WTC11 (cell line): Measurements from ENCODE around the gene NCKAP5. TPM values are rescaled to one million over a fixed set of nuclear protein-coding genes. Genes with fewer than 3 reads are reported as not detected.

Experiments used
- ATAC-seq: fragments of 200-7000 bp; cut with Tn5 transposase; 2 replicates; pipeline ENCODE4 v1.10.0; 2021; ENCODE audit warnings: mild to moderate bottlenecking, moderate library complexity
- CTCF ChIA-PET: fragments of 300-600 bp; sonication (Branson Sonifier 250); formaldehyde crosslinking; loops from one replicate; lab custom pipeline; 2021; ENCODE audit warnings: antibody characterized with exemption; lab: Charles Lee
- POLR2A ChIA-PET: fragments of 350-600 bp; sonication (Branson Sonifier 250); formaldehyde crosslinking; loops from one replicate; lab custom pipeline; 2021; ENCODE audit warnings: antibody characterized with exemption; lab: Charles Lee
- DNase-seq: peaks from one replicate; pipeline ENCODE4 v3.0.0; 2021; ENCODE audit warnings: low spot score
- H3K27ac Mint-ChIP-seq: 2 replicates; pipeline ENCODE4 v1.8.0; 2021; ENCODE audit warnings: mixed read lengths
- H3K27me3 Mint-ChIP-seq: 2 replicates; pipeline ENCODE4 v1.8.0; 2021; ENCODE audit warnings: low read depth, mild to moderate bottlenecking, moderate library complexity, mixed read lengths
- H3K36me3 Mint-ChIP-seq: 2 replicates; pipeline ENCODE4 v1.8.0; 2021; ENCODE audit warnings: mixed read lengths
- H3K4me1 Mint-ChIP-seq: 2 replicates; pipeline ENCODE4 v1.8.0; 2022; ENCODE audit warnings: mixed read lengths
- H3K4me3 Mint-ChIP-seq: 2 replicates; pipeline ENCODE4 v1.8.0; 2021; ENCODE audit warnings: mild to moderate bottlenecking, moderate library complexity, mixed read lengths
- H3K9me3 Mint-ChIP-seq: 2 replicates; pipeline ENCODE4 v1.8.0; 2021; ENCODE audit warnings: mixed read lengths
- CBFB ChIP-seq: sonication (generic); formaldehyde crosslinking; IDR thresholded peaks from 2 replicates; pipeline ENCODE4 v1.8.1; 2022; ENCODE audit warnings: mild to moderate bottlenecking, low read depth, missing genetic modification reagents
- CREB1 ChIP-seq: sonication (generic); formaldehyde crosslinking; IDR thresholded peaks from 2 replicates; pipeline ENCODE4 v1.8.0; 2023; ENCODE audit warnings: mild to moderate bottlenecking, missing genetic modification reagents
- CREM ChIP-seq: sonication (generic); formaldehyde crosslinking; IDR thresholded peaks from 2 replicates; pipeline ENCODE4 v1.8.1; 2022; ENCODE audit warnings: mild to moderate bottlenecking, missing genetic modification reagents, moderate library complexity
- FOXK1 ChIP-seq: sonication (generic); formaldehyde crosslinking; IDR thresholded peaks from 2 replicates; pipeline ENCODE4 v1.8.0; 2022; ENCODE audit warnings: mild to moderate bottlenecking, moderate library complexity, missing genetic modification reagents
- JUN ChIP-seq: sonication (generic); formaldehyde crosslinking; IDR thresholded peaks from 2 replicates; pipeline ENCODE4 v1.8.0; 2023; ENCODE audit warnings: mild to moderate bottlenecking, missing genetic modification reagents
- MXD4 ChIP-seq: fragments of 250-450 bp; sonication (Bioruptor Pico); IDR thresholded peaks from 2 replicates; pipeline ENCODE4 v1.8.0; 2021; ENCODE audit warnings: mild to moderate bottlenecking, moderate library complexity, borderline replicate concordance
- NFYB ChIP-seq: sonication (generic); formaldehyde crosslinking; conservative IDR thresholded peaks from 2 replicates; pipeline ENCODE4 v1.8.0; 2022; ENCODE audit warnings: low read depth, missing genetic modification reagents
- NR1H2 ChIP-seq: sonication (generic); formaldehyde crosslinking; IDR thresholded peaks from 2 replicates; pipeline ENCODE4 v1.9.0; 2021; ENCODE audit warnings: mild to moderate bottlenecking, moderate library complexity, missing genetic modification reagents
- NR3C1 ChIP-seq: sonication (generic); formaldehyde crosslinking; conservative IDR thresholded peaks from 2 replicates; pipeline ENCODE4 v1.8.1; 2023; ENCODE audit warnings: low read depth, mild to moderate bottlenecking, missing genetic modification reagents
- OVOL2 ChIP-seq: fragments of 250-450 bp; sonication (Bioruptor Pico); IDR thresholded peaks from 2 replicates; pipeline ENCODE4 v1.9.0; 2021; ENCODE audit warnings: mild to moderate bottlenecking, borderline replicate concordance
- SOX15 ChIP-seq: fragments of 250-450 bp; sonication (Bioruptor Pico); IDR thresholded peaks from 2 replicates; pipeline ENCODE4 v1.9.0; 2021; ENCODE audit warnings: mild to moderate bottlenecking
- SP1 ChIP-seq: sonication (generic); formaldehyde crosslinking; conservative IDR thresholded peaks from 2 replicates; pipeline ENCODE4 v1.8.1; 2022; ENCODE audit warnings: missing genetic modification reagents
- ZNF138 ChIP-seq: sonication (generic); formaldehyde crosslinking; conservative IDR thresholded peaks from 2 replicates; pipeline ENCODE4 v1.8.1; 2022; ENCODE audit warnings: mild to moderate bottlenecking, moderate library complexity, missing genetic modification reagents
- total RNA-seq: library from RNA; stranded (reverse); gene quantifications from 3 replicates; pipeline ENCODE4 v1.2.3, GENCODE V29; 2021
- TF ChIP-seq, protein P1 (sequence below): sonication (generic); formaldehyde crosslinking; conservative IDR thresholded peaks from 2 replicates; pipeline ENCODE4 v1.8.1; 2023; ENCODE audit warnings: mild to moderate bottlenecking, low read depth, missing genetic modification reagents, moderate library complexity
- TF ChIP-seq, protein P2 (sequence below): sonication (generic); formaldehyde crosslinking; IDR thresholded peaks from 2 replicates; pipeline ENCODE4 v1.8.0; 2022; ENCODE audit warnings: mild to moderate bottlenecking, missing genetic modification reagents
- TF ChIP-seq, protein P3 (sequence below): sonication (generic); formaldehyde crosslinking; IDR thresholded peaks from 2 replicates; pipeline ENCODE4 v1.8.0; 2023; ENCODE audit warnings: missing genetic modification reagents, mild to moderate bottlenecking, borderline replicate concordance
- TF ChIP-seq, protein P4 (sequence below): sonication (generic); formaldehyde crosslinking; IDR thresholded peaks from 2 replicates; pipeline ENCODE4 v1.8.1; 2023; ENCODE audit warnings: mild to moderate bottlenecking, missing genetic modification reagents
- TF ChIP-seq, protein P5 (sequence below): fragments of 250-450 bp; sonication (Bioruptor Pico); IDR thresholded peaks from 2 replicates; pipeline ENCODE4 v1.9.0; 2021; ENCODE audit warnings: mild to moderate bottlenecking, borderline replicate concordance
- TF ChIP-seq, protein P6 (sequence below): sonication (generic); formaldehyde crosslinking; IDR thresholded peaks from 2 replicates; pipeline ENCODE4 v1.8.0; 2022; ENCODE audit warnings: mild to moderate bottlenecking, missing genetic modification reagents

Gene NCKAP5
- total RNA-seq, 1 experiment from 2014 or later = 0.55 TPM

DNA sequence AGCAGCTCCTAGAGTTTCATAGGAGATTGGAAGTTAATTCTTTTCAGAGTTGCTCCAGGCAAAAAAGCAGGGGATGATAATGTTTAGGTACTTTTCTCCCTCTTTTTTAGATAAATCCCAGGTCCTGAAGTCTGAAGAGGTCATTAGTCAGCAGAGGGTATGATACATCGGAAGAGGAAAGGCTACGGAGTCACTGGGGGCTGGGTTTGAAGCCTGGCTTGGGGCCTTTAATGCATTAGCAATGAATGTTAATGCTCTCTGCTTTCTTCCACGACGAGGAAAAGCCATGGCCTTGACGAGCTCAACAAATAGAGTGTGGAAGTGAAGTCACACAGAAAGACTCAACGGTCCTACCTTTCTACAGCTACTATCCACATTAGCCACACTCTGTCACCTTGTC lies 235.1 kb downstream of the NCKAP5 start:
- Mint-ChIP-seq H3K4me1 (peaks cover 19% of the 10 kb centered on the region), H3K36me3 (no peaks in the 10 kb centered on the region), H3K9me3 (no peaks in the 10 kb centered on the region), H3K4me3 (no peak overlapping the region), H3K27me3 (no peaks in the 10 kb centered on the region), H3K27ac (no peak overlapping the region)
- no peak for DNase-seq
- TF ChIP-seq OVOL2 (no peak), NR1H2 (CRISPR knock-in tag) (no peak), ZNF138 (CRISPR knock-in tag) (no peak), NR3C1 (CRISPR knock-in tag) (no peak), NFYB (CRISPR knock-in tag) (no peak), SOX15 (no peak), SP1 (CRISPR knock-in tag) (no peak), CREM (CRISPR knock-in tag) (no peak), CREB1 (CRISPR knock-in tag) (no peak), MXD4 (CRISPR knock-in tag) (no peak)
- TF ChIP-seq, protein P1, sequence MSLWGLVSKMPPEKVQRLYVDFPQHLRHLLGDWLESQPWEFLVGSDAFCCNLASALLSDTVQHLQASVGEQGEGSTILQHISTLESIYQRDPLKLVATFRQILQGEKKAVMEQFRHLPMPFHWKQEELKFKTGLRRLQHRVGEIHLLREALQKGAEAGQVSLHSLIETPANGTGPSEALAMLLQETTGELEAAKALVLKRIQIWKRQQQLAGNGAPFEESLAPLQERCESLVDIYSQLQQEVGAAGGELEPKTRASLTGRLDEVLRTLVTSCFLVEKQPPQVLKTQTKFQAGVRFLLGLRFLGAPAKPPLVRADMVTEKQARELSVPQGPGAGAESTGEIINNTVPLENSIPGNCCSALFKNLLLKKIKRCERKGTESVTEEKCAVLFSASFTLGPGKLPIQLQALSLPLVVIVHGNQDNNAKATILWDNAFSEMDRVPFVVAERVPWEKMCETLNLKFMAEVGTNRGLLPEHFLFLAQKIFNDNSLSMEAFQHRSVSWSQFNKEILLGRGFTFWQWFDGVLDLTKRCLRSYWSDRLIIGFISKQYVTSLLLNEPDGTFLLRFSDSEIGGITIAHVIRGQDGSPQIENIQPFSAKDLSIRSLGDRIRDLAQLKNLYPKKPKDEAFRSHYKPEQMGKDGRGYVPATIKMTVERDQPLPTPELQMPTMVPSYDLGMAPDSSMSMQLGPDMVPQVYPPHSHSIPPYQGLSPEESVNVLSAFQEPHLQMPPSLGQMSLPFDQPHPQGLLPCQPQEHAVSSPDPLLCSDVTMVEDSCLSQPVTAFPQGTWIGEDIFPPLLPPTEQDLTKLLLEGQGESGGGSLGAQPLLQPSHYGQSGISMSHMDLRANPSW = no peak
- TF ChIP-seq, protein P2, sequence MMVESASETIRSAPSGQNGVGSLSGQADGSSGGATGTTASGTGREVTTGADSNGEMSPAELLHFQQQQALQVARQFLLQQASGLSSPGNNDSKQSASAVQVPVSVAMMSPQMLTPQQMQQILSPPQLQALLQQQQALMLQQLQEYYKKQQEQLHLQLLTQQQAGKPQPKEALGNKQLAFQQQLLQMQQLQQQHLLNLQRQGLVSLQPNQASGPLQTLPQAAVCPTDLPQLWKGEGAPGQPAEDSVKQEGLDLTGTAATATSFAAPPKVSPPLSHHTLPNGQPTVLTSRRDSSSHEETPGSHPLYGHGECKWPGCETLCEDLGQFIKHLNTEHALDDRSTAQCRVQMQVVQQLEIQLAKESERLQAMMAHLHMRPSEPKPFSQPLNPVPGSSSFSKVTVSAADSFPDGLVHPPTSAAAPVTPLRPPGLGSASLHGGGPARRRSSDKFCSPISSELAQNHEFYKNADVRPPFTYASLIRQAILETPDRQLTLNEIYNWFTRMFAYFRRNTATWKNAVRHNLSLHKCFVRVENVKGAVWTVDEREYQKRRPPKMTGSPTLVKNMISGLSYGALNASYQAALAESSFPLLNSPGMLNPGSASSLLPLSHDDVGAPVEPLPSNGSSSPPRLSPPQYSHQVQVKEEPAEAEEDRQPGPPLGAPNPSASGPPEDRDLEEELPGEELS = no peak
- TF ChIP-seq, protein P3, sequence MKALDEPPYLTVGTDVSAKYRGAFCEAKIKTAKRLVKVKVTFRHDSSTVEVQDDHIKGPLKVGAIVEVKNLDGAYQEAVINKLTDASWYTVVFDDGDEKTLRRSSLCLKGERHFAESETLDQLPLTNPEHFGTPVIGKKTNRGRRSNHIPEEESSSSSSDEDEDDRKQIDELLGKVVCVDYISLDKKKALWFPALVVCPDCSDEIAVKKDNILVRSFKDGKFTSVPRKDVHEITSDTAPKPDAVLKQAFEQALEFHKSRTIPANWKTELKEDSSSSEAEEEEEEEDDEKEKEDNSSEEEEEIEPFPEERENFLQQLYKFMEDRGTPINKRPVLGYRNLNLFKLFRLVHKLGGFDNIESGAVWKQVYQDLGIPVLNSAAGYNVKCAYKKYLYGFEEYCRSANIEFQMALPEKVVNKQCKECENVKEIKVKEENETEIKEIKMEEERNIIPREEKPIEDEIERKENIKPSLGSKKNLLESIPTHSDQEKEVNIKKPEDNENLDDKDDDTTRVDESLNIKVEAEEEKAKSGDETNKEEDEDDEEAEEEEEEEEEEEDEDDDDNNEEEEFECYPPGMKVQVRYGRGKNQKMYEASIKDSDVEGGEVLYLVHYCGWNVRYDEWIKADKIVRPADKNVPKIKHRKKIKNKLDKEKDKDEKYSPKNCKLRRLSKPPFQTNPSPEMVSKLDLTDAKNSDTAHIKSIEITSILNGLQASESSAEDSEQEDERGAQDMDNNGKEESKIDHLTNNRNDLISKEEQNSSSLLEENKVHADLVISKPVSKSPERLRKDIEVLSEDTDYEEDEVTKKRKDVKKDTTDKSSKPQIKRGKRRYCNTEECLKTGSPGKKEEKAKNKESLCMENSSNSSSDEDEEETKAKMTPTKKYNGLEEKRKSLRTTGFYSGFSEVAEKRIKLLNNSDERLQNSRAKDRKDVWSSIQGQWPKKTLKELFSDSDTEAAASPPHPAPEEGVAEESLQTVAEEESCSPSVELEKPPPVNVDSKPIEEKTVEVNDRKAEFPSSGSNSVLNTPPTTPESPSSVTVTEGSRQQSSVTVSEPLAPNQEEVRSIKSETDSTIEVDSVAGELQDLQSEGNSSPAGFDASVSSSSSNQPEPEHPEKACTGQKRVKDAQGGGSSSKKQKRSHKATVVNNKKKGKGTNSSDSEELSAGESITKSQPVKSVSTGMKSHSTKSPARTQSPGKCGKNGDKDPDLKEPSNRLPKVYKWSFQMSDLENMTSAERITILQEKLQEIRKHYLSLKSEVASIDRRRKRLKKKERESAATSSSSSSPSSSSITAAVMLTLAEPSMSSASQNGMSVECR (CRISPR knock-in tag) = no peak
- TF ChIP-seq, protein P4, sequence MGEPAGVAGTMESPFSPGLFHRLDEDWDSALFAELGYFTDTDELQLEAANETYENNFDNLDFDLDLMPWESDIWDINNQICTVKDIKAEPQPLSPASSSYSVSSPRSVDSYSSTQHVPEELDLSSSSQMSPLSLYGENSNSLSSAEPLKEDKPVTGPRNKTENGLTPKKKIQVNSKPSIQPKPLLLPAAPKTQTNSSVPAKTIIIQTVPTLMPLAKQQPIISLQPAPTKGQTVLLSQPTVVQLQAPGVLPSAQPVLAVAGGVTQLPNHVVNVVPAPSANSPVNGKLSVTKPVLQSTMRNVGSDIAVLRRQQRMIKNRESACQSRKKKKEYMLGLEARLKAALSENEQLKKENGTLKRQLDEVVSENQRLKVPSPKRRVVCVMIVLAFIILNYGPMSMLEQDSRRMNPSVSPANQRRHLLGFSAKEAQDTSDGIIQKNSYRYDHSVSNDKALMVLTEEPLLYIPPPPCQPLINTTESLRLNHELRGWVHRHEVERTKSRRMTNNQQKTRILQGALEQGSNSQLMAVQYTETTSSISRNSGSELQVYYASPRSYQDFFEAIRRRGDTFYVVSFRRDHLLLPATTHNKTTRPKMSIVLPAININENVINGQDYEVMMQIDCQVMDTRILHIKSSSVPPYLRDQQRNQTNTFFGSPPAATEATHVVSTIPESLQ (CRISPR knock-in tag) = no peak
- POLR2A ChIA-PET = no interaction called here
- ATAC-seq = no peak
- CTCF ChIA-PET = no interaction called here

DNA sequence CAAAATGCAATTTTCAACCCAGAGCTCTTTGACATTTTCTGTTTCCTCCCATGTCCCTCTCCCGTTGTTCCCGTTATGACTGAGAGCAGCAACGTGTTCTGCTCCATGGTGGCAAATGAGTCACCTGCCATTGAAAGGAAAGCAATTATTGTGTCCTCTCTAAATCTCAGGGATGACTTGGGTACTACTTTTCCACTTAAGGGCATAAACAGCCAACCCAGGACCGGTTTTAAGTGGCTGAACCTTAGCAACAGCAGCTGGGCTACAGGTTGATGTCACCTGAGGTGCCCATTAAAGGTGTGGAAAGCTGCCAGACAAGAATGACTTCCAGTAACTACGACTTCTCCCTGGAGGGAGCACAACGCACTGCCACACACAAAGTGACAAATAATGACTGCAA lies 236.8 kb downstream of the NCKAP5 start:
- Mint-ChIP-seq H3K27me3 (no peaks in the 10 kb centered on the region), H3K4me3 (no peak overlapping the region), H3K4me1 (peaks cover 32% of the 10 kb centered on the region), H3K27ac (no peak overlapping the region), H3K36me3 (no peaks in the 10 kb centered on the region)
- DNase-seq (no peak), ATAC-seq (no peak)
- POLR2A ChIA-PET = no interaction called here
- no peak for TF ChIP-seq JUN
- no peak for TF ChIP-seq CBFB (CRISPR knock-in tag)
- TF ChIP-seq, protein P5, sequence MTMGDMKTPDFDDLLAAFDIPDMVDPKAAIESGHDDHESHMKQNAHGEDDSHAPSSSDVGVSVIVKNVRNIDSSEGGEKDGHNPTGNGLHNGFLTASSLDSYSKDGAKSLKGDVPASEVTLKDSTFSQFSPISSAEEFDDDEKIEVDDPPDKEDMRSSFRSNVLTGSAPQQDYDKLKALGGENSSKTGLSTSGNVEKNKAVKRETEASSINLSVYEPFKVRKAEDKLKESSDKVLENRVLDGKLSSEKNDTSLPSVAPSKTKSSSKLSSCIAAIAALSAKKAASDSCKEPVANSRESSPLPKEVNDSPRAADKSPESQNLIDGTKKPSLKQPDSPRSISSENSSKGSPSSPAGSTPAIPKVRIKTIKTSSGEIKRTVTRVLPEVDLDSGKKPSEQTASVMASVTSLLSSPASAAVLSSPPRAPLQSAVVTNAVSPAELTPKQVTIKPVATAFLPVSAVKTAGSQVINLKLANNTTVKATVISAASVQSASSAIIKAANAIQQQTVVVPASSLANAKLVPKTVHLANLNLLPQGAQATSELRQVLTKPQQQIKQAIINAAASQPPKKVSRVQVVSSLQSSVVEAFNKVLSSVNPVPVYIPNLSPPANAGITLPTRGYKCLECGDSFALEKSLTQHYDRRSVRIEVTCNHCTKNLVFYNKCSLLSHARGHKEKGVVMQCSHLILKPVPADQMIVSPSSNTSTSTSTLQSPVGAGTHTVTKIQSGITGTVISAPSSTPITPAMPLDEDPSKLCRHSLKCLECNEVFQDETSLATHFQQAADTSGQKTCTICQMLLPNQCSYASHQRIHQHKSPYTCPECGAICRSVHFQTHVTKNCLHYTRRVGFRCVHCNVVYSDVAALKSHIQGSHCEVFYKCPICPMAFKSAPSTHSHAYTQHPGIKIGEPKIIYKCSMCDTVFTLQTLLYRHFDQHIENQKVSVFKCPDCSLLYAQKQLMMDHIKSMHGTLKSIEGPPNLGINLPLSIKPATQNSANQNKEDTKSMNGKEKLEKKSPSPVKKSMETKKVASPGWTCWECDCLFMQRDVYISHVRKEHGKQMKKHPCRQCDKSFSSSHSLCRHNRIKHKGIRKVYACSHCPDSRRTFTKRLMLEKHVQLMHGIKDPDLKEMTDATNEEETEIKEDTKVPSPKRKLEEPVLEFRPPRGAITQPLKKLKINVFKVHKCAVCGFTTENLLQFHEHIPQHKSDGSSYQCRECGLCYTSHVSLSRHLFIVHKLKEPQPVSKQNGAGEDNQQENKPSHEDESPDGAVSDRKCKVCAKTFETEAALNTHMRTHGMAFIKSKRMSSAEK (CRISPR knock-in tag) = no peak
- TF ChIP-seq FOXK1 (CRISPR knock-in tag) = no peak
- TF ChIP-seq, protein P6, sequence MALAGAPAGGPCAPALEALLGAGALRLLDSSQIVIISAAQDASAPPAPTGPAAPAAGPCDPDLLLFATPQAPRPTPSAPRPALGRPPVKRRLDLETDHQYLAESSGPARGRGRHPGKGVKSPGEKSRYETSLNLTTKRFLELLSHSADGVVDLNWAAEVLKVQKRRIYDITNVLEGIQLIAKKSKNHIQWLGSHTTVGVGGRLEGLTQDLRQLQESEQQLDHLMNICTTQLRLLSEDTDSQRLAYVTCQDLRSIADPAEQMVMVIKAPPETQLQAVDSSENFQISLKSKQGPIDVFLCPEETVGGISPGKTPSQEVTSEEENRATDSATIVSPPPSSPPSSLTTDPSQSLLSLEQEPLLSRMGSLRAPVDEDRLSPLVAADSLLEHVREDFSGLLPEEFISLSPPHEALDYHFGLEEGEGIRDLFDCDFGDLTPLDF = no peak
- TF ChIP-seq, all 79 proteins: peak for 0
- H3K9me3 Mint-ChIP-seq = no peaks in the 10 kb centered on the region
- CTCF ChIA-PET = no interaction called here
